ENCODE measurements around the gene GAS2L1.
"Not testable (repeated sequence)": the region's sequence is repeated elsewhere in the genome, so short reads cannot be mapped to it uniquely, and the experiment has no call there.

The GAS2L1 gene

GRCh38 chr22:29341056-29341848, 34.8 kb downstream of the GAS2L1 start:
- in situ Hi-C loops (cut with MboI; ENCODE audit: low sequenced_read_pairs), result no loop called here

- in situ Hi-C loops (cut with MboI; ENCODE audit: low sequenced_read_pairs), result no loop called here
Observed at GRCh38 chr22:29341849-29342127, 35.3 kb downstream of the GAS2L1 start.

GRCh38 chr22:29342177-29342576, 35.7 kb downstream of the GAS2L1 start:
- in situ Hi-C loops (cut with MboI; ENCODE audit: low sequenced_read_pairs), result no loop called here

GRCh38 chr22:29342577-29343312, 36.3 kb downstream of the GAS2L1 start:
- in situ Hi-C loops (cut with MboI; ENCODE audit: low sequenced_read_pairs), result no loop called here

GRCh38 chr22:29343313-29343805, 36.9 kb downstream of the GAS2L1 start:
- in situ Hi-C loops (cut with MboI; ENCODE audit: low sequenced_read_pairs), result no loop called here

GRCh38 chr22:29344137-29344536, 37.7 kb downstream of the GAS2L1 start:
- in situ Hi-C loops (cut with MboI; ENCODE audit: low sequenced_read_pairs), result no loop called here

- in situ Hi-C loops (cut with MboI; ENCODE audit: low sequenced_read_pairs), result not testable (repeated sequence)
Observed at GRCh38 chr22:29344889-29345288, 38.4 kb downstream of the GAS2L1 start.

GRCh38 chr22:29345932-29346331, 39.5 kb downstream of the GAS2L1 start:
- in situ Hi-C loops (cut with MboI; ENCODE audit: low sequenced_read_pairs), result no loop called here

- in situ Hi-C loops (cut with MboI; ENCODE audit: low sequenced_read_pairs), result no loop called here
Observed at GRCh38 chr22:29346659-29347058, 40.2 kb downstream of the GAS2L1 start.

- in situ Hi-C loops (cut with MboI; ENCODE audit: low sequenced_read_pairs), result no loop called here
Observed at GRCh38 chr22:29348041-29348440, 41.6 kb downstream of the GAS2L1 start.

- in situ Hi-C loops (cut with MboI; ENCODE audit: low sequenced_read_pairs), result no loop called here
Observed at GRCh38 chr22:29348956-29349355, 42.5 kb downstream of the GAS2L1 start.

- in situ Hi-C loops (cut with MboI; ENCODE audit: low sequenced_read_pairs), result no loop called here
Observed at GRCh38 chr22:29351042-29351441, 44.6 kb downstream of the GAS2L1 start.

GRCh38 chr22:29351891-29352290, 45.4 kb downstream of the GAS2L1 start:
- in situ Hi-C loops (cut with MboI; ENCODE audit: low sequenced_read_pairs), result no loop called here

GRCh38 chr22:29352778-29353177, 46.3 kb downstream of the GAS2L1 start:
- in situ Hi-C loops (cut with MboI; ENCODE audit: low sequenced_read_pairs), result no loop called here

GRCh38 chr22:29353286-29353685, 46.8 kb downstream of the GAS2L1 start:
- in situ Hi-C loops (cut with MboI; ENCODE audit: low sequenced_read_pairs), result no loop called here

GRCh38 chr22:29353860-29354259, 47.4 kb downstream of the GAS2L1 start:
- in situ Hi-C loops (cut with MboI; ENCODE audit: low sequenced_read_pairs), result no loop called here

- in situ Hi-C loops (cut with MboI; ENCODE audit: low sequenced_read_pairs), result not testable (repeated sequence)
Observed at GRCh38 chr22:29357193-29357890, 50.9 kb downstream of the GAS2L1 start.

- in situ Hi-C loops (cut with MboI; ENCODE audit: low sequenced_read_pairs), result no loop called here
Observed at GRCh38 chr22:29359469-29359868, 53.0 kb downstream of the GAS2L1 start.
